ENCODE data around the gene RIMOC1. TPM values are rescaled to one million over a fixed set of nuclear protein-coding genes. Genes with fewer than 3 reads are reported as not detected.
"Not testable (repeated sequence)": the region's sequence is repeated elsewhere in the genome, so short reads cannot be mapped to it uniquely, and the experiment has no call there.

Gene RIMOC1
- total and polyA plus RNA-seq, 9 donors, result 10.7 to 35.7 (median 18.4) TPM

DNA sequence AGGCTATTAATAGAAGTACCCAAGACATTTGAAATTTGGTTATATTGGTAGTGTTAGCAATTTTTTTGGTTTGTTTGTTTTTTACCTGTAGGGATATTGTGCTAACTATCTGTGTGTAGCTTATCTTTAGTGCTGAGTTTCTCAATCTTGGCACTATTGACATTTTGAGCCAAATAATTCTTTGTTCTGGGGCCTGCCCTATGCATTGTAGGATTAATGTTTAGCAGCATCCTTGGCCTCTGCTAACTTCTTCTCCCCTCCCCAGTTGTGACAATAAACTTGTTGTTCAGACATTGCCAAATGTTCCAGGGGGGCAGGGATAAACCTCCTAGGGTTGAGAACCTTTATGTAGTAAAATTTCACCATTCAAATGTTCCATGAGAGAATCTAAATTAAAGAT, 24.9 kb downstream of the RIMOC1 start:
- no peak for TF ChIP-seq CTCF (IDR thresholded peaks at IDR 0.05)
- TF ChIP-seq EP300 (IDR thresholded peaks at IDR 0.05), result no peak
- TF ChIP-seq POLR2A (IDR thresholded peaks at IDR 0.05), result no peak
- intact Hi-C loops (cut with DNase I), result loop anchor here in 1 of 4 donors (5.0 kb wide), 1 partner anchor 67 kb away; no protein-coding TSS in a partner anchor
- Histone ChIP-seq H3K27me3 (no peaks in the 10 kb centered on the region), H3K9me3 (no peaks in the 10 kb centered on the region), H3K4me3 (no peak overlapping the region), H3K36me3 (no peaks in the 10 kb centered on the region), H3K27ac (no peak overlapping the region), H3K4me1 (ENCODE audit: insufficient read depth) (no peaks in the 10 kb centered on the region)
- no peak for DNase-seq

DNA sequence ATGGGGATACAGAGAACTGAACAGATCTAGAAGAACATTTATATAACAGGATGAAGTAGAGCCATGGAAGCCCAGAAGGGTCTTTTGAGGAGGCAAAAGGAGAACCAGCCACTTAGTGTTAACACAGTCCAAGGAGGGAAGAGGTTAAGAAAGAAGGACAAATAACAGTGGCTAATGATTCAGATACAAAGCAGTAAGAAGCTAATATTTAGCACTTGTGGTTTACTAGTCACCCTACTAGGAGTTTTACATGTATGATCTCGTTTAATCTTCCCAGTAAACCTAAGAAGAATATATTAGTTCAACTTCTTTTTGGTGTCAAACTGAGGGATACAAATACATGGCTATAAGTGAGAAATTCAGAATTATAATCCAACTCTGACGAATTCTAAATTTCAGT, 28.6 kb downstream of the RIMOC1 start:
- intact Hi-C loops (cut with DNase I), result no loop called here
- Histone ChIP-seq H3K9me3 (no peaks in the 10 kb centered on the region), H3K27ac (no peak overlapping the region), H3K4me1 (ENCODE audit: insufficient read depth) (no peaks in the 10 kb centered on the region), H3K4me3 (no peak overlapping the region), H3K27me3 (no peaks in the 10 kb centered on the region), H3K36me3 (no peaks in the 10 kb centered on the region)
- TF ChIP-seq CTCF (IDR thresholded peaks at IDR 0.05), result no peak
- no peak for TF ChIP-seq POLR2A (IDR thresholded peaks at IDR 0.05)
- no peak for TF ChIP-seq EP300 (IDR thresholded peaks at IDR 0.05)
- whole genome bisulfite sequencing, 3 donors, result 92 to 98% (median 94%) methylated on average over 2 of the region's 2 CpGs
- no peak for DNase-seq

GRCh38 chr5:41935544-41935943, 31.4 kb downstream of the RIMOC1 start:
- no peaks in the 10 kb centered on the region for H3K36me3 ChIP-seq

GRCh38 chr5:41940641-41941040, 36.5 kb downstream of the RIMOC1 start:
- DNase-seq, result no peak
- intact Hi-C loops (cut with DNase I), result no loop called here
- Histone ChIP-seq H3K4me3 (no peak overlapping the region), H3K36me3 (no peaks in the 10 kb centered on the region), H3K27ac (no peak overlapping the region), H3K9me3 (no peaks in the 10 kb centered on the region), H3K4me1 (ENCODE audit: insufficient read depth) (no peaks in the 10 kb centered on the region), H3K27me3 (no peaks in the 10 kb centered on the region)
- TF ChIP-seq EP300 (IDR thresholded peaks at IDR 0.05) (no peak), CTCF (IDR thresholded peaks at IDR 0.05) (no peak)
- 93 to 100% (median 98%) methylated on average over 1 of the region's 1 CpG for WGBS, 3 donors

More at GRCh38 chr5:41935544-41935943, 31.4 kb downstream of the RIMOC1 start:
- Histone ChIP-seq H3K4me1 (ENCODE audit: insufficient read depth) (no peaks in the 10 kb centered on the region), H3K9me3 (no peaks in the 10 kb centered on the region), H3K27ac (no peak overlapping the region), H3K27me3 (no peaks in the 10 kb centered on the region), H3K4me3 (no peak overlapping the region)
- TF ChIP-seq POLR2A (IDR thresholded peaks at IDR 0.05), result no peak
- no peak for TF ChIP-seq CTCF (IDR thresholded peaks at IDR 0.05)
- TF ChIP-seq EP300 (IDR thresholded peaks at IDR 0.05), result no peak
- intact Hi-C loops (cut with DNase I), result no loop called here
- DNase-seq, result no peak

GRCh38 chr5:41945332-41945955, 41.3 kb downstream of the RIMOC1 start:
- H3K27ac ChIP-seq; H3K4me3 ChIP-seq; H3K27me3 ChIP-seq; H3K4me1 ChIP-seq (ENCODE audit: insufficient read depth); H3K36me3 ChIP-seq; H3K9me3 ChIP-seq; DNase-seq; intact Hi-C loops (cut with DNase I): not testable (repeated sequence)
- 63 to 66% (median 64%) methylated on average over 7 of the region's 7 CpGs for WGBS, 3 donors
